DND-41 (cell line): ENCODE results near the gene ASPSCR1.

ENCODE experiments used
- ATAC-seq: fragments of 200-7000 bp; cut with Tn5 transposase; 3 replicates; pipeline ENCODE4 v1.9.1; 2021; ENCODE audit warnings: low read depth; ENCODE audit not compliant: insufficient read depth
- DNase-seq: peaks from one replicate; pipeline ENCODE4 v3.0.0-alpha.2; 2020
- H2AFZ ChIP-seq: 2 replicates; pipeline ENCODE4 v1.6.0; 2012; ENCODE audit warnings: low read depth, low read length
- H3K27ac ChIP-seq: 2 replicates; pipeline ENCODE4 v1.5.1; 2012; ENCODE audit warnings: low read length, inconsistent platforms
- H3K27me3 ChIP-seq: fragments of 200-600 bp; sonication (generic); 2 replicates; pipeline ENCODE4 v1.6.0; 2012; ENCODE audit warnings: low read length, mild to moderate bottlenecking, inconsistent platforms; ENCODE audit not compliant: insufficient read depth, poor library complexity
- H3K36me3 ChIP-seq: 2 replicates; pipeline ENCODE4 v1.5.1; 2012; ENCODE audit warnings: low read length, inconsistent platforms; ENCODE audit not compliant: insufficient read depth
- H3K4me1 ChIP-seq: 2 replicates; pipeline ENCODE4 v1.5.1; 2012; ENCODE audit warnings: mild to moderate bottlenecking, low read length; ENCODE audit not compliant: insufficient read depth
- H3K4me2 ChIP-seq: 2 replicates; pipeline ENCODE4 v1.6.0; 2012; ENCODE audit warnings: mild to moderate bottlenecking, moderate library complexity, low read length, inconsistent platforms; ENCODE audit not compliant: insufficient read depth
- H3K4me3 ChIP-seq, 2 experiments: fragments of 200-600 bp in 1 of 2; shearing (Covaris generic) in 1 of 2; 2 replicates each; pipeline ENCODE4 v1.5.1; 2012 to 2016; ENCODE audit warnings: inconsistent platforms in 2 of 2, low read length in 2 of 2, mild to moderate bottlenecking in 2 of 2, low read depth in 1 of 2, moderate library complexity in 1 of 2
- H3K79me2 ChIP-seq: 2 replicates; pipeline ENCODE4 v1.6.0; 2012; ENCODE audit warnings: low read length, inconsistent platforms; ENCODE audit not compliant: insufficient read depth
- H3K9ac ChIP-seq: 2 replicates; pipeline ENCODE4 v1.6.0; 2012; ENCODE audit warnings: low read depth, mild to moderate bottlenecking, inconsistent platforms, low read length, moderate library complexity
- H3K9me3 ChIP-seq: 2 replicates; pipeline ENCODE4 v1.5.1; 2012; ENCODE audit warnings: low read length, moderate library complexity, mild to moderate bottlenecking, inconsistent platforms; ENCODE audit not compliant: insufficient read depth, severe bottlenecking
- H4K20me1 ChIP-seq: 2 replicates; pipeline ENCODE4 v1.6.0; 2012; ENCODE audit warnings: low read length; ENCODE audit not compliant: insufficient read depth
- CTCF ChIP-seq: IDR thresholded peaks from 2 replicates; pipeline ENCODE4 v1.5.1; 2012; ENCODE audit warnings: borderline replicate concordance, low read length, moderate library complexity, mild to moderate bottlenecking; ENCODE audit not compliant: poor library complexity, severe bottlenecking; ENCODE audit errors: extremely low read depth
- EZH2 ChIP-seq: IDR thresholded peaks from 3 replicates; pipeline ENCODE4 v1.6.1; 2012; ENCODE audit warnings: borderline replicate concordance, low read depth, mild to moderate bottlenecking, moderate library complexity, low read length, inconsistent platforms; ENCODE audit not compliant: severe bottlenecking

The ASPSCR1 gene

DNA sequence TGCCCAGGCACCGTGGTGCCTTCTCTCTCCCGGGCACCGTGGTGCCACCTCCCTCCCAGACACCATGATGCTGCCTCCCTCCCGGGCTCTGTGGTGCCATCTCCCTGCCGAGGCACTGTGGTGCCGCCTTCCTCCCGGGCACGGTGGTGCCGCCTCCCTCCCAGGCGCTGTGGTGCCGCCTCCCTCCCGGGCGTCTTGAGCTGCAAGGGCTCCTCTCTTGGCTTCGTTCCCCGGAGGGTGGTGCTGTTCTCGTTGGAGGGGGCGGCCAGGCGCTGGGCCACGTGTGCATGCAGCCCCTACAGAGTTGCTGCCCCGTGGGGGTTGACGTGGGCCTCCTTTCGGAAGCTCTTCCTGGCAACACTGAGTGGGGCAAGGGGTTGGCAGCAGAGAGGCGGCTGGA lies 37.0 kb downstream of the ASPSCR1 start:
- Histone ChIP-seq H3K9ac (no peak overlapping the region), H3K27me3 (no peaks in the 10 kb centered on the region), H3K9me3 (no peaks in the 10 kb centered on the region), H2AFZ (no peak overlapping the region), H3K4me1 (no peaks in the 10 kb centered on the region), H3K27ac (no peak overlapping the region), H3K4me2 (no peak overlapping the region), H4K20me1 (peaks cover 9% of the 10 kb centered on the region), H3K36me3 (peaks cover 26% of the 10 kb centered on the region), H3K79me2 (no peaks in the 10 kb centered on the region), H3K4me3 (no peak overlapping the region)
- 0 out of 3 replicates have a peak, but pooled peaks have one; percentile 15 for ATAC-seq
- no peak for DNase-seq
- TF ChIP-seq EZH2 (no peak), CTCF (no peak)

- DNase-seq (no peak), ATAC-seq (no peak)
- no peak overlapping the region for H3K4me3 ChIP-seq
- no peak for TF ChIP-seq CTCF
- no peak for TF ChIP-seq EZH2
- H4K20me1 ChIP-seq, result peaks cover 12% of the 10 kb centered on the region
- peaks cover 27% of the 10 kb centered on the region for H3K36me3 ChIP-seq
- H2AFZ ChIP-seq, result no peak overlapping the region
- no peaks in the 10 kb centered on the region for H3K27me3 ChIP-seq
- H3K9ac ChIP-seq, result no peak overlapping the region
- H3K79me2 ChIP-seq, result peaks cover 2% of the 10 kb centered on the region; the same call in 1 of the 2 replicates
- no peaks in the 10 kb centered on the region for H3K9me3 ChIP-seq
- H3K27ac ChIP-seq, result no peak overlapping the region
- no peak overlapping the region for H3K4me2 ChIP-seq
- no peaks in the 10 kb centered on the region for H3K4me1 ChIP-seq
Observed at GRCh38 chr17:82014971-82015310, 37.5 kb downstream of the ASPSCR1 start.

- Histone ChIP-seq H3K9me3 (no peaks in the 10 kb centered on the region), H3K4me3 (no peak overlapping the region), H2AFZ (no peak overlapping the region), H4K20me1 (peaks cover 17% of the 10 kb centered on the region), H3K9ac (no peak overlapping the region), H3K27ac (no peak overlapping the region), H3K4me1 (peaks cover 5% of the 10 kb centered on the region), H3K79me2 (peaks cover 7% of the 10 kb centered on the region), H3K36me3 (peaks cover 31% of the 10 kb centered on the region), H3K27me3 (no peaks in the 10 kb centered on the region), H3K4me2 (no peak overlapping the region)
- TF ChIP-seq EZH2 (no peak), CTCF (no peak)
- DNase-seq (no peak), ATAC-seq (no peak)
Observed at GRCh38 chr17:82015311-82015971, 38.0 kb downstream of the ASPSCR1 start.
